ENCODE results near the gene RASSF9. TPM values are rescaled to one million over a fixed set of nuclear protein-coding genes. Genes with fewer than 3 reads are reported as not detected.

Gene RASSF9
- total RNA-seq, result 1 to 10 TPM in 2 of 3 donors, under 1 TPM in 1; 0.49 to 1.4 (median 1.1) TPM
- long read RNA-seq, donor 1, result 0 reads
- long read RNA-seq, donor 2, result 0 reads

DNA sequence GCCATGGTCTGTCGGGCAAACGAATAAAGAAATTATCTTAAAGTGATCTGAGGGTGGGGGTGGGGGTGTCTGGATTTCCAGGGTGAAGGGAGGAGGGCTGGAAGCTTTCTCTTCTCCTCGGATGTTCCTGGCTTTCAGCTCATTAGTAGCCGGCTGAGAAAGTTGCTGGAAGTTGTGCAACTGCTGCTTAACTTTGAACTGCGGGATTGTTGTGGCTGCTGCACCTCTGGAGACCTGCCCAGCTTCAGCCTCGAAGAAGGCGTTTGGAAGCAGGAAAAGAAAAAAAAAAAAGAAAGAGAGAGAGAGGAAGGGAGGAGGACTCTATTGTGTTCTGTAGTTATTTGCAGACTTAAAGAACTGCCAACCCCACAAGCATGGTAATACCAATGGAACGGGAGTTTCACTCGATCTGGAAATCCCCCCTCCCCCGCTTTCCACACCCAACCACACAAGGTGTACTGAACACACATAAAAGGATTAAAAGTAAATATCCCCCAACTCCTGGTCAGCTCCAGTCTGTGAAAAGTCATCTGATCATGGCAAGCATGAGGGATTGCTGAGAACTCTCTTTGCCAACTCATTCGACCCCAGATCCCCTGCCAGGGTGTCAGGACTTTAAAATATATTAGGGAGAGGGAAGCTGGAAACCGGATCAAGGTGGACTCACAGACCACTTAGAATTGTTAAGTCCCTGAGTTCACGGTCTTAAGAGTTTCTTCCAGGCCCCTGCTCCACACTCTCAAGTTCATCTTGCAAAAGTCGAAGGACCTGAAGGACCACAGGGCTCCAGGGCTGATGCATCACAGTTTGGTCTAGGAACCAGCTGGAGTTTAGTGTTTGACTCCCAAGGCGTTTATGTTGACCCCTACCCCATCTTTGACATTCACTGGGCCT lies at the start of gene RASSF9:
Gene RASSF9, minus strand, starts transcription at position 213 of the 894 bp plus-strand sequence. Its CDS starts 208 bp downstream, at position 5.
- Histone ChIP-seq H3K36me3 (ENCODE audit: low read depth) (no peaks in the 10 kb centered on the region), H3K9me3 (no peaks in the 10 kb centered on the region), H3K4me1 (ENCODE audit: low read depth) (peaks cover 8% of the 10 kb centered on the region), H3K4me3 (no peak within 1 kb of the TSS)
- ATAC-seq (peak; percentile 82), DNase-seq (peak in 2 of 3 donors; percentile 43 to 61)
- TF ChIP-seq, protein P1, sequence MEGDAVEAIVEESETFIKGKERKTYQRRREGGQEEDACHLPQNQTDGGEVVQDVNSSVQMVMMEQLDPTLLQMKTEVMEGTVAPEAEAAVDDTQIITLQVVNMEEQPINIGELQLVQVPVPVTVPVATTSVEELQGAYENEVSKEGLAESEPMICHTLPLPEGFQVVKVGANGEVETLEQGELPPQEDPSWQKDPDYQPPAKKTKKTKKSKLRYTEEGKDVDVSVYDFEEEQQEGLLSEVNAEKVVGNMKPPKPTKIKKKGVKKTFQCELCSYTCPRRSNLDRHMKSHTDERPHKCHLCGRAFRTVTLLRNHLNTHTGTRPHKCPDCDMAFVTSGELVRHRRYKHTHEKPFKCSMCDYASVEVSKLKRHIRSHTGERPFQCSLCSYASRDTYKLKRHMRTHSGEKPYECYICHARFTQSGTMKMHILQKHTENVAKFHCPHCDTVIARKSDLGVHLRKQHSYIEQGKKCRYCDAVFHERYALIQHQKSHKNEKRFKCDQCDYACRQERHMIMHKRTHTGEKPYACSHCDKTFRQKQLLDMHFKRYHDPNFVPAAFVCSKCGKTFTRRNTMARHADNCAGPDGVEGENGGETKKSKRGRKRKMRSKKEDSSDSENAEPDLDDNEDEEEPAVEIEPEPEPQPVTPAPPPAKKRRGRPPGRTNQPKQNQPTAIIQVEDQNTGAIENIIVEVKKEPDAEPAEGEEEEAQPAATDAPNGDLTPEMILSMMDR (IDR thresholded peaks at IDR 0.05), result no peak
- intact Hi-C loops (cut with DNase I, micrococcal nuclease), result no loop called here

DNA sequence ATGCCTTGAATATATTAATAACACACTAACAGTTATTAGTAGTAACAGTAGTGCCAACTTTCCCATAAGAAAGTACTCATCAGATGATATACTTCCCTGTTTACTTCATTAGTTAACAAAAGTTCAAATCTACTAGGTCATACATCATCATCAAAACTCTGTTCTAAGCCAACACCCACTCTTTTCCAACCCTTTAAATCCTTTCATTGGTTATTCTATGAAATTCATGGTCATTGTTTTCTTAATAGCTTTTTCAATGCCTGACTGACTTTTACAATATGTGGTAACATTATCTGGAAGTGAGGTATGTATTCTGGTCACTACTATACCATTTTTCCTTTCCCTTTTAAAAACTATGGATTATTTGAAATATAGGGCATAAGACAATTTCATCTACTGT lies 47.6 kb upstream of the RASSF9 start:
- ATAC-seq (no peak), DNase-seq (no peak)
- TF ChIP-seq, protein P1 (IDR thresholded peaks at IDR 0.05), result no peak
- intact Hi-C loops (cut with DNase I, micrococcal nuclease), result no loop called here
- Histone ChIP-seq H3K4me3 (no peak overlapping the region), H3K9me3 (no peaks in the 10 kb centered on the region), H3K36me3 (ENCODE audit: low read depth) (no peaks in the 10 kb centered on the region), H3K4me1 (ENCODE audit: low read depth) (no peaks in the 10 kb centered on the region)

DNA sequence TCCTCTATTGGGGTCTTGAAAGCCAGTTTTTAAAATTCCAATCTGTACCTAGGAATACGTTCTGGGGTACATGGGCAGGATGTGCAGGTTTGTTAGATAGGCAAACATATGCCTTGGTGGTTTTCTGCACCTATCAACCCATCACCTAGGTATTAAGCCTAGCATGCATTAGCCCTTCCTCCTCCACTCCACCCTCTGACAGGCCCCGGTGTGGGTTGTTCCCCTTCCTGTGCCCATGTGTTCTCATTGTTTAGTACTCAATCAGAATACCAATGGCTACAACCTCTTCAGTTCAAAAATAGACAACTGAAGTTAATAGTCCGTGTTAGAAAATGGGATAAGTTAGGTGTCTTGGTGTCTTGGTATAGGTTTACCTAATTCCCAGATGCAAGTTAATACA lies 41.2 kb upstream of the RASSF9 start:
- no peaks in the 10 kb centered on the region for H3K9me3 ChIP-seq
- intact Hi-C loops (cut with DNase I, micrococcal nuclease), result loop anchor here in 1 of 2 donors (10.0 kb wide), 1 partner anchor 413 kb away; no protein-coding TSS in a partner anchor
- H3K4me1 ChIP-seq (ENCODE audit: low read depth), result no peaks in the 10 kb centered on the region
- ATAC-seq (no peak), DNase-seq (no peak)
- H3K4me3 ChIP-seq, result no peak overlapping the region
- H3K36me3 ChIP-seq (ENCODE audit: low read depth), result no peaks in the 10 kb centered on the region
- TF ChIP-seq, protein P1 (IDR thresholded peaks at IDR 0.05), result no peak

DNA sequence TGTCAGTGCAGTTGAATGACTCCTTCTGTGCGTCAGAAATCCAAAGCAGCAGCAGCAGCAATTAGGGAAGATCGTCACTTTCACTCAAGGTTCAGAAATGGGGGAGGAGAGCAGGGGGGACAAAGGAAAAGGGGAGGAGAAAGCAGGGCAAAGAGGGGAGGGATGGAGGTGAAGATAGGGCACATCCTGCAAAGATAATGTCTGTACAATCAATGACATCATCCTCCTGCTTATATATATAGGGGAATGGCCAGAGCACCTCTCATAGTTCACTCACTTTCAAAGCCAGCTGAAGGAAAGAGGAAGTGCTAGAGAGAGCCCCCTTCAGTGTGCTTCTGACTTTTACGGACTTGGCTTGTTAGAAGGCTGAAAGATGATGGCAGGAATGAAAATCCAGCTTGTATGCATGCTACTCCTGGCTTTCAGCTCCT lies 37.8 kb upstream of the RASSF9 start, which contains the start of gene NTS:
Gene NTS, plus strand, starts transcription at position 265 of the 431 bp plus-strand sequence. Its CDS starts 109 bp downstream, at position 374.
- DNase-seq (no peak), ATAC-seq (peak; percentile 14)
- Histone ChIP-seq H3K4me3 (no peak within 1 kb of the TSS), H3K4me1 (ENCODE audit: low read depth) (no peaks in the 10 kb centered on the region), H3K36me3 (ENCODE audit: low read depth) (no peaks in the 10 kb centered on the region), H3K9me3 (no peaks in the 10 kb centered on the region)
- TF ChIP-seq, protein P1 (IDR thresholded peaks at IDR 0.05), result no peak
- intact Hi-C loops (cut with DNase I, micrococcal nuclease), result loop anchor here in 1 of 2 donors (10.0 kb wide), 1 partner anchor 409 kb away; no protein-coding TSS in a partner anchor

DNA sequence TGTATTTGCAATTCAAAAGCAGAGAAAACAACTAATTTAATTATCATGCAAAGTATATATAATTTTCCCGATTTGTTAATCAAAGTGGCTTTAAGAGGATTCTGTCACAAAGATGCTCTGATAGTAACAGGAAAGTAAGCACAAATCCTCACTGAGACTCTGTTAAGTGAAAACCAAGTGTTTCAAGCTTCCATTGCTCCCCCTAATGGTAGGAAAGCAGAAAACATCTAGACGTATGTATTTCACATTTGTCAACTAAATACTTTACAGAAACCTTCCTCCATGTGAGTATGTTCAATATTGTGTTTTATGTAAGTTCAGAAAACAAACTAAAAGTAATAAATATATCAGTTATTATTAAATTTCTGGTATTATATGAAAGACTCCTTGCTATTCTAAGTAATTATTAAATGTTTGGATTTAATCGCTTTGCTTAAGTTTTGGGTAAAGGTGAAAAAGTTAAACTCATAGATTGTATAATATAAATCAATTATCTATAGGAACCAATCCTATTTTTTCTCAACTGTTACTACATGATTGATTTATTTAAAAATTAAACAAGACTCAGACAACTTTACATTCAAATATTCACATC lies 36.4 kb upstream of the RASSF9 start:
- peak; percentile 45 for ATAC-seq
- intact Hi-C loops (cut with DNase I, micrococcal nuclease), result loop anchor here in 1 of 2 donors (10.0 kb wide), 1 partner anchor 408 kb away; no protein-coding TSS in a partner anchor
- TF ChIP-seq, protein P1 (IDR thresholded peaks at IDR 0.05), result no peak

More for the DNA sequence above, 36.4 kb upstream of the RASSF9 start:
- Histone ChIP-seq H3K4me3 (no peak overlapping the region), H3K36me3 (ENCODE audit: low read depth) (no peaks in the 10 kb centered on the region), H3K4me1 (ENCODE audit: low read depth) (no peaks in the 10 kb centered on the region), H3K9me3 (no peaks in the 10 kb centered on the region)
- peak in 1 of 3 donors; percentile 11 for DNase-seq
